ENCODE results near the gene CDPF1. TPM values are rescaled to one million over a fixed set of nuclear protein-coding genes. Genes with fewer than 3 reads are reported as not detected.
A peak's percentile ranks its signal among the peaks of the same experiment; 100 is the strongest.

Gene CDPF1
- total and polyA plus RNA-seq, 2 of the 13 experiments (the other 11 are each of a cell fraction or from before 2014, with no cell fraction given), result 5.2 to 8.1 TPM

DNA sequence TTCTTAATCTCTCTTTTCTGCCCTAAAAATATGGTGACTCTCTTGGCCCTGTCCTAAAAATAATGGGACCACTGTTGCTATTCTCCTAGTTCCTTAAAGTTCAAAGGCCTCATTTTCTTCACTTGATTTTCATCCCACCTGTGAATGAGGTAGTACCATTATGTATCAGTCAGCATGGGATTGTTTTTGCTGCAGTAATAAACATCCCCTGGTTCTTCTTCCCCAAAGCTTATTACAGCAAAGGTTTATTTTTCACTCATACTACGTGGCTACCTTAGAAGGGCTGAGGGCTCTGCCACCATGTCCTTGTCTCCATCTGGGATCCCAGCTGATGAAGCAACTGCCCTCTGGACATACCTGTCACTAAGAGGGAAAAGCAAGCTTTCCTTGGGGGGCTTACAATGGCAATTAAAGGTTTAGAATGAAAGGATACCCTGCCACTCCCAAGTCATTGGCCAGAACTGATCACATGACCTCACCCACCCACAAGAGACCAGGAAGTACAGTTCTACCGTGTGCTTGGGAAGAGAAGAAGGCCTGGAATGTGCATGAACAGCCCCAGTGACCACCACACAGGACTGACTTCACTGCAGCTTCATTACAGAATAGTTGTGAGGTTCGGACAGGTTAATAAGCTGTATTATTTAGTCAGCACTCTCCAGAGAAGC lies 25.5 kb upstream of the CDPF1 start (continued):
- TF ChIP-seq, protein P1, sequence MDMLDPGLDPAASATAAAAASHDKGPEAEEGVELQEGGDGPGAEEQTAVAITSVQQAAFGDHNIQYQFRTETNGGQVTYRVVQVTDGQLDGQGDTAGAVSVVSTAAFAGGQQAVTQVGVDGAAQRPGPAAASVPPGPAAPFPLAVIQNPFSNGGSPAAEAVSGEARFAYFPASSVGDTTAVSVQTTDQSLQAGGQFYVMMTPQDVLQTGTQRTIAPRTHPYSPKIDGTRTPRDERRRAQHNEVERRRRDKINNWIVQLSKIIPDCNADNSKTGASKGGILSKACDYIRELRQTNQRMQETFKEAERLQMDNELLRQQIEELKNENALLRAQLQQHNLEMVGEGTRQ (IDR thresholded peaks at IDR 0.05; ENCODE audit: low read depth, low read length), result 0 out of 2 replicates have a peak, but pooled peaks have one; percentile 14
- TF ChIP-seq, protein P1 (CRISPR knock-in tag; IDR thresholded peaks at IDR 0.05; ENCODE audit: borderline replicate concordance), result no peak; the same call in 1 of the 2 replicates
- TF ChIP-seq SIN3A (IDR thresholded peaks at IDR 0.05; ENCODE audit: borderline replicate concordance, low read depth, low read length) (no peak), RBFOX2 (IDR thresholded peaks at IDR 0.05; ENCODE audit: low read depth, low read length) (peak; percentile 11; the same call in 1 of the 2 replicates), ZNF816 (CRISPR knock-in tag; IDR thresholded peaks at IDR 0.05; ENCODE audit: borderline replicate concordance) (no peak)
- TF ChIP-seq, protein P2, sequence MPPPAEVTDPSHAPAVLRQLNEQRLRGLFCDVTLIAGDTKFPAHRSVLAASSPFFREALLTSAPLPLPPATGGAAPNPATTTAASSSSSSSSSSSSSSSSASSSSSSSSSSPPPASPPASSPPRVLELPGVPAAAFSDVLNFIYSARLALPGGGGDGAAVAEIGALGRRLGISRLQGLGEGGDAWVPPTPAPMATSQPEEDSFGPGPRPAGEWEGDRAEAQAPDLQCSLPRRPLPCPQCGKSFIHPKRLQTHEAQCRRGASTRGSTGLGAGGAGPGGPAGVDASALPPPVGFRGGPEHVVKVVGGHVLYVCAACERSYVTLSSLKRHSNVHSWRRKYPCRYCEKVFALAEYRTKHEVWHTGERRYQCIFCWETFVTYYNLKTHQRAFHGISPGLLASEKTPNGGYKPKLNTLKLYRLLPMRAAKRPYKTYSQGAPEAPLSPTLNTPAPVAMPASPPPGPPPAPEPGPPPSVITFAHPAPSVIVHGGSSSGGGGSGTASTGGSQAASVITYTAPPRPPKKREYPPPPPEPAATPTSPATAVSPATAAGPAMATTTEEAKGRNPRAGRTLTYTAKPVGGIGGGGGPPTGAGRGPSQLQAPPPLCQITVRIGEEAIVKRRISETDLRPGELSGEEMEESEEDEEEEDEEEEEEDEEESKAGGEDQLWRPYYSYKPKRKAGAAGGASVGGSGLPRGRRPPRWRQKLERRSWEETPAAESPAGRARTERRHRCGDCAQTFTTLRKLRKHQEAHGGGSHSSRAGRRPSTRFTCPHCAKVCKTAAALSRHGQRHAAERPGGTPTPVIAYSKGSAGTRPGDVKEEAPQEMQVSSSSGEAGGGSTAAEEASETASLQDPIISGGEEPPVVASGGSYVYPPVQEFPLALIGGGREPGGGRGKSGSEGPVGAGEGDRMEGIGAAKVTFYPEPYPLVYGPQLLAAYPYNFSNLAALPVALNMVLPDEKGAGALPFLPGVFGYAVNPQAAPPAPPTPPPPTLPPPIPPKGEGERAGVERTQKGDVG (CRISPR knock-in tag; IDR thresholded peaks at IDR 0.05; ENCODE audit: borderline replicate concordance), result no peak

All from HepG2 (cell line).